Measurements from ENCODE around the gene KAZALD1. TPM values are rescaled to one million over a fixed set of nuclear protein-coding genes. Genes with fewer than 3 reads are reported as not detected.

KAZALD1 gene
- total RNA-seq, 6 experiments from 2014 or later, result 0.22 to 1.1 (median 0.57) TPM

DNA sequence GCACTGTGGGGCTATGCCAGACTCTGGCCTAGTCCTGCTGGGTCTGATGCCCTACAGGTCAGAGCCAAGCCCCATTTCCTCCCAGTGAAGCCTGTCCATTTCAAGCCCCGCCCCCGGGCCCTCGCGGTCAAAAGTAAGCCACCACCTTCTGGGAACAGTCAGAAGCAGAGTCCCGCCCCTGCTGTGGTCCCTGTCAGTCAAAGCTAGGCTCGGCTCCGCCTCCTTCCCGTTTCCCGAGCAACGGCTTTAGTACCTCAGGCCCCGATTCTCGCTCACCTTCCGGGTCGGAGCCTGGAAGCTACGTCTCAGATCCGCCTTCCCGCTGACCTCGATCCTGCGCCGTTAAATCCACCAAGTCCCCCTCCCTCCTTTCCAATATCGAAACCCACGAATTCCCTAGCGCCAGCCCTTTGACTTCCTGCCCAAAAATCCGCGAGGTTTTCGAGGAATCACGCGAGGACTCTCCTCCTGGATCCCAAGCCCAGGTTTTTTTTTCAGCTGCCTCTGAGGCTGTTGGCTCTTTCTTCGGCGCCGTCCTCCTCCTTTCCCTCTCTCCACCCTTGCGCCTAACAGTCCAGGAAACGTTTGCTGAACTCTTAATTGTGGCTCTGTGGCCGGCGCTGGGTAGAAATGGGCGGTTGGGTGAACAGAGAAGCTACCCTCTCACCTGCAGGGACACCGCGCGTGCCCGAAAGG lies 19.0 kb upstream of the KAZALD1 start:
- Histone ChIP-seq H3K27ac (peak overlapping the region; percentile 53 to 77 (median 54)), H3K4me1 (peaks cover 0 to 12% (median 6%) of the 10 kb centered on the region in 4 donors), H3K9me3 (no peaks in the 10 kb centered on the region), H3K27me3 (peaks cover 0 to under 1% of the 10 kb centered on the region in 2 donors), H3K4me3 (peak overlapping the region; percentile 36 to 62 (median 48)), H3K36me3 (no peaks in the 10 kb centered on the region)
- ATAC-seq (peak; percentile 95 to 98 (median 96)), DNase-seq (peak; percentile 98 to 99 (median 99))
- 2% methylated on average over 26 of the region's 40 CpGs for WGBS (ENCODE audit: insufficient coverage, low coverage, low lambda C conversion rate, missing lambda C conversion rate)
- TF ChIP-seq, protein P1, sequence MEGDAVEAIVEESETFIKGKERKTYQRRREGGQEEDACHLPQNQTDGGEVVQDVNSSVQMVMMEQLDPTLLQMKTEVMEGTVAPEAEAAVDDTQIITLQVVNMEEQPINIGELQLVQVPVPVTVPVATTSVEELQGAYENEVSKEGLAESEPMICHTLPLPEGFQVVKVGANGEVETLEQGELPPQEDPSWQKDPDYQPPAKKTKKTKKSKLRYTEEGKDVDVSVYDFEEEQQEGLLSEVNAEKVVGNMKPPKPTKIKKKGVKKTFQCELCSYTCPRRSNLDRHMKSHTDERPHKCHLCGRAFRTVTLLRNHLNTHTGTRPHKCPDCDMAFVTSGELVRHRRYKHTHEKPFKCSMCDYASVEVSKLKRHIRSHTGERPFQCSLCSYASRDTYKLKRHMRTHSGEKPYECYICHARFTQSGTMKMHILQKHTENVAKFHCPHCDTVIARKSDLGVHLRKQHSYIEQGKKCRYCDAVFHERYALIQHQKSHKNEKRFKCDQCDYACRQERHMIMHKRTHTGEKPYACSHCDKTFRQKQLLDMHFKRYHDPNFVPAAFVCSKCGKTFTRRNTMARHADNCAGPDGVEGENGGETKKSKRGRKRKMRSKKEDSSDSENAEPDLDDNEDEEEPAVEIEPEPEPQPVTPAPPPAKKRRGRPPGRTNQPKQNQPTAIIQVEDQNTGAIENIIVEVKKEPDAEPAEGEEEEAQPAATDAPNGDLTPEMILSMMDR (IDR thresholded peaks at IDR 0.05), result no peak
- TF ChIP-seq POLR2A (IDR thresholded peaks at IDR 0.05), result peak; percentile 57
- intact Hi-C loops (cut with DNase I), result no loop called here

GRCh38 chr10:101043363-101043707 lies 18.5 kb upstream of the KAZALD1 start:
- H3K27ac ChIP-seq, result peak overlapping the region; percentile 53 to 77 (median 54)
- intact Hi-C loops (cut with DNase I), result no loop called here
- TF ChIP-seq, protein P1 (IDR thresholded peaks at IDR 0.05), result no peak
- no peak for TF ChIP-seq POLR2A (IDR thresholded peaks at IDR 0.05)
- peaks cover 0 to 6% of the 10 kb centered on the region in 2 donors for H3K27me3 ChIP-seq
- peak overlapping the region; percentile 36 to 62 (median 48) for H3K4me3 ChIP-seq
- H3K36me3 ChIP-seq, result no peaks in the 10 kb centered on the region
- peaks cover 0 to 12% (median 6%) of the 10 kb centered on the region in 4 donors for H3K4me1 ChIP-seq
- no peak for DNase-seq
- ATAC-seq, result no peak
- no peaks in the 10 kb centered on the region for H3K9me3 ChIP-seq
- 18% methylated on average over 2 of the region's 2 CpGs for WGBS (ENCODE audit: insufficient coverage, low coverage, low lambda C conversion rate, missing lambda C conversion rate)

DNA sequence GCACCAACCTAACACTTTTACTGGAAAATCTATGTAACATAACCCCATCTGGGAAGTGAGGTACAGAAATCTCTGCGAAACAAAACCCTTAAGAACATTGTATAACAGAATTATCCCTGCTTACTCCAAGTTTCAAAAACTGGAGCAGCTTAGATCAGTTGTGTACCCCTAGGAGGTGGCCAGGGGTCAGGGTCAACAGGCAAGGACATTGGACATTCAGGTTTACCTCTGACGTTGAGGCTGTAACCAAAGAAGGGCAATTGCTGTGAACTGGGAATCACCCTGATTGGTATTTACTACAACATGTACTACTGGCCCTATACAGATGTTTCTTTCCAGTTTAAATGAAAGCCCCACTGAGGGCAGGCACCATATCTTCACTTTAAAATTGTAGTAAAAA lies 17.7 kb upstream of the KAZALD1 start:
- Histone ChIP-seq H3K27me3 (peaks cover 0 to 13% of the 10 kb centered on the region in 2 donors), H3K9me3 (no peaks in the 10 kb centered on the region), H3K27ac (no peak overlapping the region), H3K4me1 (peaks cover 0 to 12% (median 6%) of the 10 kb centered on the region in 4 donors), H3K4me3 (no peak overlapping the region), H3K36me3 (no peaks in the 10 kb centered on the region)
- 56% methylated on average over 2 of the region's 2 CpGs for WGBS (ENCODE audit: insufficient coverage, low coverage, low lambda C conversion rate, missing lambda C conversion rate)
- TF ChIP-seq, protein P1 (IDR thresholded peaks at IDR 0.05), result no peak
- TF ChIP-seq POLR2A (IDR thresholded peaks at IDR 0.05), result no peak
- DNase-seq (no peak), ATAC-seq (no peak)
- intact Hi-C loops (cut with DNase I), result no loop called here

- no peaks in the 10 kb centered on the region for H3K36me3 ChIP-seq
- ATAC-seq, result no peak
- TF ChIP-seq POLR2A (IDR thresholded peaks at IDR 0.05), result no peak
- TF ChIP-seq, protein P1 (IDR thresholded peaks at IDR 0.05), result no peak
- peaks cover 0 to 17% (median 6%) of the 10 kb centered on the region in 4 donors for H3K4me1 ChIP-seq
- no peak for DNase-seq
- intact Hi-C loops (cut with DNase I), result no loop called here
- H3K4me3 ChIP-seq, result no peak overlapping the region
- H3K9me3 ChIP-seq, result no peaks in the 10 kb centered on the region
- H3K27ac ChIP-seq, result no peak overlapping the region
- peaks cover 0 to 22% of the 10 kb centered on the region in 2 donors for H3K27me3 ChIP-seq
- WGBS (ENCODE audit: insufficient coverage, low coverage, low lambda C conversion rate, missing lambda C conversion rate), result 32% methylated on average over 16 of the region's 25 CpGs
Measured at GRCh38 chr10:101046332-101047238, 15.2 kb upstream of the KAZALD1 start.
